ENCODE results near the gene MYCL. TPM values are rescaled to one million over a fixed set of nuclear protein-coding genes. Genes with fewer than 3 reads are reported as not detected.

Gene MYCL
- total and polyA plus RNA-seq, 2 of the 13 experiments (the other 11 are each of a cell fraction or from before 2014, with no cell fraction given), result 0.31 to 1.7 TPM

DNA sequence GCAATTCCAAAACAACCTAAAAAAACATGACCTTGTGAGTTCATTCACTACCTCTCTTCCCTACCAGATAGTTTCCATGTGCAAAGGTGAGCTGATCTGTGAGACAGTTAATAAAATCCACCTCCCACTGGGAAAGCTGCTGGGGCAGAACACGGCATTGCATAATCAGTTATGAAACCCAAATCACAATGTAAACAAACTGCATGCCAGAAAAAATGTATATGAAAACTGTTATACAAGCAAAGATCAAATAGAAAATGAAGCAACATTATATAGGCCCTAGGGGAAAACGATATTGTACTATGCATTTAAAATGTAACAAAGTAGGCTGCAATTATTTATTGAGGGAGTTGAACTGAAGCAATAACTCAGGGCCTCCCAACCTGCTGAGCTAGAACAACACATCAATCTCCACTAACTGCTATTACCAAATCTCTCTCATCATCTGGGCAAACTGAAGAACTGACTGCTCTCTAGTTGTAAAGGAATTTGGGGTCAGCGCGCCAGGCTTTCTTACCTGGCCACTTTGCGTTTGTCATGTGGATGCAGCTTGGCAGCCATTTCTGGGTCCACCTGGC is 49.4 kb downstream of the MYCL start (continued):
- TF ChIP-seq, protein P1, sequence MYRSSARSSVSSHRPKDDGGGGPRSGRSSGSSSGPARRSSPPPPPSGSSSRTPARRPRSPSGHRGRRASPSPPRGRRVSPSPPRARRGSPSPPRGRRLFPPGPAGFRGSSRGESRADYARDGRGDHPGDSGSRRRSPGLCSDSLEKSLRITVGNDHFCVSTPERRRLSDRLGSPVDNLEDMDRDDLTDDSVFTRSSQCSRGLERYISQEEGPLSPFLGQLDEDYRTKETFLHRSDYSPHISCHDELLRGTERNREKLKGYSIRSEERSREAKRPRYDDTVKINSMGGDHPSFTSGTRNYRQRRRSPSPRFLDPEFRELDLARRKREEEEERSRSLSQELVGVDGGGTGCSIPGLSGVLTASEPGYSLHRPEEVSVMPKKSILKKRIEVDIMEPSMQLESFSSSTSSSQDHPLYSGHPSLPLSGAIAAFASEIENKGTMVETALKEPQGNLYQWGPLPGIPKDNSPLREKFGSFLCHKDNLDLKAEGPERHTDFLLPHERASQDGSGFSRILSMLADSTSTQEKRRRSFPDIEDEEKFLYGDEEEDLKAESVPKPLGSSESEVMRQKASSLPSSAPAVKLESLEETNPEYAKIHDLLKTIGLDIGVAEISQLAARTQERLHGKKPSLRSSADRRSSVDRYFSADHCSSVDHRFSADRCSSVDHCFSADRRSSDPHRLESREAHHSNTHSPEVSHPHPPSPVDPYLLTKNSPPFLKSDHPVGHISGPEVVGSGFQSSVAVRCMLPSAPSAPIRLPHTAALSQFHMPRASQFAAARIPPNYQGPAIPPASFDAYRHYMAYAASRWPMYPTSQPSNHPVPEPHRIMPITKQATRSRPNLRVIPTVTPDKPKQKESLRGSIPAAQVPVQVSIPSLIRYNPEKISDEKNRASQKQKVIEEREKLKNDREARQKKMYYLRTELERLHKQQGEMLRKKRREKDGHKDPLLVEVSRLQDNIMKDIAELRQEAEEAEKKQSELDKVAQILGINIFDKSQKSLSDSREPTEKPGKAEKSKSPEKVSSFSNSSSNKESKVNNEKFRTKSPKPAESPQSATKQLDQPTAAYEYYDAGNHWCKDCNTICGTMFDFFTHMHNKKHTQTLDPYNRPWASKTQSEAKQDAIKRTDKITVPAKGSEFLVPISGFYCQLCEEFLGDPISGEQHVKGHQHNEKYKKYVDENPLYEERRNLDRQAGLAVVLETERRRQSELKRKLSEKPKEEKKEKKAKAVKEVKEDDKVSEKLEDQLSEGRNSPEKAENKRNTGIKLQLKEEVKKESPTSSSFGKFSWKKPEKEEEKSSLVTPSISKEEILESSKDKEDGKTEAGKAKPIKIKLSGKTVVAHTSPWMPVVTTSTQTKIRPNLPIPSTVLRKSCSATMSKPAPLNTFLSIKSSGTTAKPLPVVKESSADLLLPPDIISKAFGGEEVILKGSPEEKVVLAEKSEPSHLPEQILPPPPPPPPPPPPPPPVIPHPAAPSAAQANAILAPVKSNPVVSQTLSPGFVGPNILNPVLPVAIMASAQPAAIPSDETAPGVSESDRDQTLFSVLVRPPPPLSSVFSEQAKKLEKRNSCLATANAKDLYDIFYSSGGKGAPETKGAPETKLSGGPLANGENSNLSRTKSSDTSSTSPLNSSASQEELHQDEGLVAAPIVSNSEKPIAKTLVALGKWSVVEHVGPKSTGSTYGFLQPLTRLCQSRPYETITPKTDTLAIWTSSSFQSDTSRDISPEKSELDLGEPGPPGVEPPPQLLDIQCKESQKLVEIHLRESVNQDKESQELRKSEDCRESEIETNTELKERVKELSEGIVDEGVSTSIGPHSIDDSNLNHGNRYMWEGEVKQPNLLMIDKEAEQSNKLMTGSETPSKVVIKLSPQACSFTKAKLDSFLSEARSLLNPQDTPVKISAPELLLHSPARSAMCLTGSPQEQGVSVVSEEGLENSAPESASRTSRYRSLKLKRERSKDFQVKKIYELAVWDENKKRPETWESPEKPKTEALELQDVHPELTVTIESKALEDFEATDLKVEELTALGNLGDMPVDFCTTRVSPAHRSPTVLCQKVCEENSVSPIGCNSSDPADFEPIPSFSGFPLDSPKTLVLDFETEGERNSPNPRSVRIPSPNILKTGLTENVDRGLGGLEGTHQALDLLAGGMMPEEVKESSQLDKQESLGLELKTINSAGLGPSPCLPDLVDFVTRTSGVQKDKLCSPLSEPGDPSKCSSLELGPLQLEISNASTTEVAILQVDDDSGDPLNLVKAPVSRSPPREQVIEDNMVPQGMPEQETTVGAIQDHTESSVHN (CRISPR knock-in tag; IDR thresholded peaks at IDR 0.05), result no peak
- no peak for TF ChIP-seq ZNF678 (CRISPR knock-in tag; IDR thresholded peaks at IDR 0.05)
- no peak for TF ChIP-seq YEATS2 (CRISPR knock-in tag; IDR thresholded peaks at IDR 0.05; ENCODE audit: borderline replicate concordance)
- TF ChIP-seq RFXAP (CRISPR knock-in tag; IDR thresholded peaks at IDR 0.05; ENCODE audit: borderline replicate concordance), result no peak
- no peak for TF ChIP-seq IKZF1 (IDR thresholded peaks at IDR 0.05)
- TF ChIP-seq, protein P2, sequence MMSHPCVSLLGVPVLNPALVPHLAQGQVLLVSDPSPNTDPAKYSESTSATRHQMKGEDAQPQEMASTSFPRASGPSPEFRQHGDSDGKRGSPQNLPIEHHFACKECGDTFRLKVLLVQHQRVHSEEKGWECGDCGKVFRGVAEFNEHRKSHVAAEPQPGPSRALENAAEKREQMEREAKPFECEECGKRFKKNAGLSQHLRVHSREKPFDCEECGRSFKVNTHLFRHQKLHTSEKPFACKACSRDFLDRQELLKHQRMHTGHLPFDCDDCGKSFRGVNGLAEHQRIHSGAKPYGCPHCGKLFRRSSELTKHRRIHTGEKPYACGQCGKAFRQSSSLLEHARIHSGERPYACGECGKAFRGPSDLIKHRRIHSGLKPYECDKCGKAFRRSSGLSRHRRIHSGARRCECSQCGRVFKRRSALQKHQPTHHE (CRISPR knock-in tag; IDR thresholded peaks at IDR 0.05; ENCODE audit: borderline replicate concordance), result no peak
- no peak for TF ChIP-seq ZNF550 (CRISPR knock-in tag; IDR thresholded peaks at IDR 0.05; ENCODE audit: borderline replicate concordance)
- no peak for TF ChIP-seq MIER2 (CRISPR knock-in tag; IDR thresholded peaks at IDR 0.05)
- TF ChIP-seq HES4 (CRISPR knock-in tag; IDR thresholded peaks at IDR 0.05; ENCODE audit: borderline replicate concordance), result no peak
- TF ChIP-seq ZC3H4 (CRISPR knock-in tag; IDR thresholded peaks at IDR 0.05; ENCODE audit: borderline replicate concordance), result no peak
- no peak for TF ChIP-seq ARID2 (CRISPR knock-in tag; IDR thresholded peaks at IDR 0.05; ENCODE audit: borderline replicate concordance)
- no peak for TF ChIP-seq KLF6 (CRISPR knock-in tag; IDR thresholded peaks at IDR 0.05)
- TF ChIP-seq ZNF549 (CRISPR knock-in tag; IDR thresholded peaks at IDR 0.05), result no peak
- no peak for TF ChIP-seq HDAC2 (CRISPR knock-in tag; IDR thresholded peaks at IDR 0.05)
- no peak for TF ChIP-seq SP1 (IDR thresholded peaks at IDR 0.05)
- no peak for TF ChIP-seq SP1 (CRISPR knock-in tag; IDR thresholded peaks at IDR 0.05)
- TF ChIP-seq, protein P3, sequence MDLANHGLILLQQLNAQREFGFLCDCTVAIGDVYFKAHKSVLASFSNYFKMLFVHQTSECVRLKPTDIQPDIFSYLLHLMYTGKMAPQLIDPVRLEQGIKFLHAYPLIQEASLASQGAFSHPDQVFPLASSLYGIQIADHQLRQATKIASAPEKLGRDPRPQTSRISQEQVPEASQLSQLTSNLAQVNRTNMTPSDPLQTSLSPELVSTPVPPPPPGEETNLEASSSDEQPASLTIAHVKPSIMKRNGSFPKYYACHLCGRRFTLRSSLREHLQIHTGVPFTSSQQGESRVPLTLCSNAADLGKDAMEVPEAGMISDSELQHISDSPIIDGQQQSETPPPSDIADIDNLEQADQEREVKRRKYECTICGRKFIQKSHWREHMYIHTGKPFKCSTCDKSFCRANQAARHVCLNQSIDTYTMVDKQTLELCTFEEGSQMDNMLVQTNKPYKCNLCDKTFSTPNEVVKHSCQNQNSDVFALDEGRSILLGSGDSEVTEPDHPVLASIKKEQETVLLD (CRISPR knock-in tag; IDR thresholded peaks at IDR 0.05; ENCODE audit: low read depth), result no peak
- no peak for TF ChIP-seq NR2F1 (CRISPR knock-in tag; IDR thresholded peaks at IDR 0.05)
- TF ChIP-seq POLR2AphosphoS5 (IDR thresholded peaks at IDR 0.05; ENCODE audit: low read depth, low read length), result no peak
- TF ChIP-seq ZFP41 (CRISPR knock-in tag; IDR thresholded peaks at IDR 0.05; ENCODE audit: borderline replicate concordance), result no peak
- no peak for TF ChIP-seq ZNF629 (CRISPR knock-in tag; conservative IDR thresholded peaks at IDR 0.05)
- no peak for TF ChIP-seq PRPF4 (IDR thresholded peaks at IDR 0.05; ENCODE audit: low read depth, low read length, poor library complexity, severe bottlenecking)
